Activated T-cell treated with anti-CD3 and anti-CD28 coated beads, Interleukin-2, amount 50 U/mL, for 48 hours (primary cell): ENCODE data around the gene DGKG.

Experiments used
- DNase-seq, 2 experiments: peaks; one replicate each; pipeline ENCODE4 v3.0.0-alpha.2; 2020

The DGKG gene

GRCh38 chr3:186200726-186201125 lies 161.3 kb downstream of the DGKG start:
- DNase-seq = no peak

GRCh38 chr3:186198442-186198841 lies 163.6 kb downstream of the DGKG start:
- DNase-seq = no peak

GRCh38 chr3:186194451-186194811 lies 167.6 kb downstream of the DGKG start:
- no peak for DNase-seq

GRCh38 chr3:186193534-186194450 lies 168.2 kb downstream of the DGKG start:
- DNase-seq = no peak

- DNase-seq = no peak
These were observed 169.2 kb downstream of the DGKG start for GRCh38 chr3:186192823-186193222.

- no peak for DNase-seq
These were observed 172.5 kb downstream of the DGKG start for GRCh38 chr3:186189492-186189891.

GRCh38 chr3:186187401-186188275 lies 174.4 kb downstream of the DGKG start:
- no peak for DNase-seq

GRCh38 chr3:186185194-186185787 lies 176.7 kb downstream of the DGKG start:
- DNase-seq = no peak

GRCh38 chr3:186184021-186184420 lies 178.0 kb downstream of the DGKG start:
- no peak for DNase-seq

GRCh38 chr3:186182850-186183249 lies 179.2 kb downstream of the DGKG start:
- DNase-seq = no peak

GRCh38 chr3:186181901-186182300 lies 180.1 kb downstream of the DGKG start:
- no peak for DNase-seq

- DNase-seq = no peak
These were observed 181.0 kb downstream of the DGKG start for GRCh38 chr3:186180891-186181481.

GRCh38 chr3:186180151-186180550 lies 181.9 kb downstream of the DGKG start:
- DNase-seq = no peak

- DNase-seq = no peak
These were observed 183.6 kb downstream of the DGKG start for GRCh38 chr3:186178412-186178811.

- no peak for DNase-seq
These were observed 185.6 kb downstream of the DGKG start for GRCh38 chr3:186176373-186176990.

- no peak for DNase-seq
These were observed 188.7 kb downstream of the DGKG start for GRCh38 chr3:186173224-186173815.

GRCh38 chr3:186172353-186172752 lies 189.7 kb downstream of the DGKG start:
- no peak for DNase-seq

- no peak for DNase-seq
These were observed 190.5 kb downstream of the DGKG start for GRCh38 chr3:186171521-186171920.

GRCh38 chr3:186170516-186170915 lies 191.5 kb downstream of the DGKG start:
- DNase-seq = no peak

GRCh38 chr3:186169379-186169778 lies 192.7 kb downstream of the DGKG start:
- DNase-seq = no peak

GRCh38 chr3:186168976-186169375 lies 193.1 kb downstream of the DGKG start:
- DNase-seq = no peak
